GM12878 (cell line): ENCODE measurements around the gene TMEM272. TPM values are rescaled to one million over a fixed set of nuclear protein-coding genes. Genes with fewer than 3 reads are reported as not detected.

ENCODE experiments used
- ATAC-seq: fragments of 200-7000 bp; cut with Tn5 transposase; 3 replicates; pipeline ENCODE4 v1.9.1; 2020; ENCODE audit warnings: mild to moderate bottlenecking, moderate library complexity
- BruUV-seq: library from RNA; stranded (reverse); fragments of 400-500 nt; replicated peaks from 2 replicates; lab custom pipeline; 2021; lab: Mats Ljungman, UMichigan
- CTCF ChIA-PET: fragments of 300-600 bp; sonication (Branson Sonifier 250); formaldehyde crosslinking; extraction: SDS; loops from one replicate; lab custom pipeline; 2021; ENCODE audit warnings: inconsistent platforms; lab: Yijun Ruan, JAX
- POLR2A ChIA-PET: fragments of 350-600 bp; formaldehyde crosslinking; extraction: SDS; loops from one replicate; lab custom pipeline; 2021; ENCODE audit warnings: inconsistent platforms; lab: Charles Lee
- RAD21 ChIA-PET: fragments of 300-600 bp; sonication (Branson Sonifier 250); formaldehyde crosslinking; loops from one replicate; lab custom pipeline; 2023; ENCODE audit warnings: antibody characterized with exemption; ENCODE audit not compliant: unreplicated experiment; lab: Charles Lee
- SMC1A ChIA-PET: fragments of 300-600 bp; sonication (Branson Sonifier 250); formaldehyde crosslinking; loops from one replicate; lab custom pipeline; 2023; ENCODE audit not compliant: unreplicated experiment, uncharacterized antibody; lab: Charles Lee
- DNase-seq: peaks from one replicate; pipeline ENCODE4 v3.0.0-alpha.2; 2011; ENCODE audit warnings: low read depth, low spot score
- FAIRE-seq: peaks from 3 replicates; lab custom pipeline; 2011; peaks lifted over from hg19 to GRCh38; lab: Jason Lieb, UNC
- H2AFZ ChIP-seq: 2 replicates; pipeline ENCODE4 v1.6.0; 2011; ENCODE audit warnings: low read depth, low read length, control low read depth; ENCODE audit not compliant: control insufficient read depth
- H3K27ac ChIP-seq: 2 replicates; pipeline ENCODE4 v1.5.1; 2011; ENCODE audit warnings: control low read depth; ENCODE audit not compliant: control insufficient read depth, insufficient read depth
- H3K27me3 ChIP-seq, 2 experiments: replicated peaks in 1 of 2; 2 replicates each; pipeline versions ENCODE4 v1.6.0 to v1.6.1; 2011; ENCODE audit warnings: low read length in 1 of 2; ENCODE audit not compliant: control insufficient read depth in 2 of 2, insufficient read depth in 2 of 2
- H3K36me3 ChIP-seq, 2 experiments: 2 replicates each; pipeline ENCODE4 v1.5.1; 2011; ENCODE audit warnings: low read length in 1 of 2; ENCODE audit not compliant: control insufficient read depth in 2 of 2, insufficient read depth in 2 of 2
- H3K4me1 ChIP-seq: 2 replicates; pipeline ENCODE4 v1.6.1; 2011; ENCODE audit warnings: mild to moderate bottlenecking, low read length, moderate library complexity, mixed read lengths; ENCODE audit not compliant: control insufficient read depth, insufficient read depth
- H3K4me2 ChIP-seq: 2 replicates; pipeline ENCODE4 v1.6.0; 2011; ENCODE audit warnings: control low read depth; ENCODE audit not compliant: control insufficient read depth, insufficient read depth
- H3K4me3 ChIP-seq: fragments of 200-600 bp; sonication (generic); 2 replicates; pipeline ENCODE4 v1.5.1; 2016
- H3K79me2 ChIP-seq: 2 replicates; pipeline ENCODE4 v1.6.0; 2011; ENCODE audit warnings: low read length; ENCODE audit not compliant: control insufficient read depth, insufficient read depth
- H3K9ac ChIP-seq: 2 replicates; pipeline ENCODE4 v1.8.0; 2011; ENCODE audit warnings: low read length, control low read depth, mixed read lengths; ENCODE audit not compliant: control insufficient read depth, insufficient read depth
- H3K9me3 ChIP-seq: replicated peaks from 3 replicates; pipeline ENCODE4 v1.5.1; 2011; ENCODE audit warnings: mild to moderate bottlenecking, low read length; ENCODE audit not compliant: control insufficient read depth, insufficient read depth
- H4K20me1 ChIP-seq: 2 replicates; pipeline ENCODE4 v1.6.0; 2011; ENCODE audit not compliant: control insufficient read depth, insufficient read depth
- CREB1 ChIP-seq: IDR thresholded peaks from 2 replicates; pipeline ENCODE4 v1.6.1; 2012; ENCODE audit warnings: low read depth, mild to moderate bottlenecking, inconsistent platforms
- CTCF ChIP-seq, 3 experiments: IDR thresholded peaks in 2 of 3; conservative IDR thresholded peaks in 1 of 3; 2 replicates each; pipeline ENCODE4 v1.5.1; 2011; ENCODE audit warnings: low read depth in 3 of 3, low read length in 3 of 3, mild to moderate bottlenecking in 3 of 3, control low read depth in 2 of 3, moderate library complexity in 2 of 3, inconsistent platforms in 1 of 3, mixed read lengths in 1 of 3; ENCODE audit not compliant: control insufficient read depth in 2 of 3, insufficient read depth in 1 of 3; ENCODE audit errors: extremely low read depth in 1 of 3
- PKNOX1 ChIP-seq: fragments of 450-650 bp; IDR thresholded peaks from 2 replicates; pipeline ENCODE4 v1.6.1; 2016; ENCODE audit warnings: mild to moderate bottlenecking
- RAD51 ChIP-seq: fragments of 450-650 bp; IDR thresholded peaks from 2 replicates; pipeline ENCODE4 v1.6.1; 2016; ENCODE audit warnings: moderate library complexity, mild to moderate bottlenecking, inconsistent platforms
- SRF ChIP-seq, 2 experiments: IDR thresholded peaks; 2 replicates each; pipeline ENCODE4 v1.6.1; 2011; ENCODE audit warnings: low read depth in 2 of 2, low read length in 2 of 2, mild to moderate bottlenecking in 1 of 2, moderate library complexity in 1 of 2
- ZSCAN29 ChIP-seq: fragments of 450-650 bp; IDR thresholded peaks from 2 replicates; pipeline ENCODE4 v1.6.1; 2017; ENCODE audit warnings: mild to moderate bottlenecking, moderate library complexity
- WGBS: methylation state at CpG from one replicate; pipeline ENCODE4 v1.1.6; 2016; ENCODE audit warnings: low lambda C conversion rate; ENCODE audit not compliant: insufficient replicate concordance, insufficient coverage; ENCODE audit errors: missing lambda C conversion rate; 5-methylcytosine and 5-hydroxymethylcytosine counted together
- in situ Hi-C: fragments of 300-500 bp; cut with MboI; formaldehyde crosslinking; loops from 9 replicates; pipeline ENCODE4 v1.14.3; 2018; ENCODE audit warnings: mixed read lengths
- intact Hi-C: fragments of 100-400 bp; cut with micrococcal nuclease; formaldehyde crosslinking; loops from one replicate; pipeline ENCODE4 v1.14.2; 2022; ENCODE audit not compliant: unreplicated experiment
- polyA plus RNA-seq, 11 experiments: library from polyadenylated mRNA; depleted of rRNA in 4 of 11; unstranded in 6 of 11; stranded (reverse) in 5 of 11; fragments of >200 nt; fragmentation: Nextera tagmentation in 4 of 11; fragmentation: Illumina TruSeq in 1 of 11; extraction: Ambion mirVana in 4 of 11; extraction: Trizol in 1 of 11; gene quantifications; 1 replicate in 1 of 11; 2 replicates in 10 of 11; pipeline versions ENCODE4 v1.2.1 to v1.2.3, GENCODE V29; 2011 to 2016; ENCODE audit warnings: inconsistent platforms in 2 of 11, missing spikeins in 2 of 11, low read depth in 1 of 11
- total RNA-seq, 4 experiments: library from RNA; depleted of rRNA in 3 of 4; stranded (reverse); fragments of >200 nt in 3 of 4; fragmentation: Illumina TruSeq in 1 of 4; extraction: Trizol in 1 of 4; gene quantifications; 2 replicates each; pipeline versions ENCODE4 v1.2.1 to v1.2.3, GENCODE V29; 2013 to 2021

The TMEM272 gene
- total and polyA plus RNA-seq, 10 of the 15 experiments (the other 5 are each of a cell fraction or from before 2014, with no cell fraction given): 0.01 to 0.04 TPM; not detected in 8

- ATAC-seq: no peak; the same call in 2 of the 3 replicates
- H3K9me3 ChIP-seq: no peaks in the 10 kb centered on the region
- ChIA-PET POLR2A (no interaction called here), CTCF (interaction anchor here (0.6 kb wide), 1 partner anchor 16 kb away, joined by 3 read pairs; no protein-coding TSS in a partner anchor), SMC1A (interaction anchor here (0.6 kb wide), 1 partner anchor 606 kb away, joined by 3 read pairs; no protein-coding TSS in a partner anchor), RAD21 (interaction anchor here (0.9 kb wide), 1 partner anchor 261 kb away, joined by 3 read pairs; no protein-coding TSS in a partner anchor)
- no peak overlapping the region for H2AFZ ChIP-seq
- DNase-seq: no peak
- H3K9ac ChIP-seq: no peak overlapping the region
- no TSS peak for BruUV-seq
- H3K4me2 ChIP-seq: no peak overlapping the region
- no peaks in the 10 kb centered on the region for H3K79me2 ChIP-seq
- intact Hi-C loops: no loop called here
- no peaks in the 10 kb centered on the region for H3K4me1 ChIP-seq
- WGBS: 24% methylated on average over 3 of the region's 4 CpGs
- no peaks in the 10 kb centered on the region for H3K27me3 ChIP-seq
- in situ Hi-C loops: no loop called here
- no peaks in the 10 kb centered on the region for H3K36me3 ChIP-seq
- no peak for FAIRE-seq
- no peak overlapping the region for H3K27ac ChIP-seq
- no peaks in the 10 kb centered on the region for H4K20me1 ChIP-seq
- no peak for TF ChIP-seq SRF (IDR thresholded peaks at IDR 0.05; ENCODE audit: low read depth in 2 of 2, low read length in 2 of 2)
- no peak for TF ChIP-seq CTCF (IDR thresholded peaks at IDR 0.05 in 2 of 3, conservative IDR thresholded peaks at IDR 0.05 in 1 of 3; ENCODE audit: control insufficient read depth in 2 of 3, extremely low read depth in 1 of 3, insufficient read depth in 1 of 3, low read depth in 3 of 3, low read length in 3 of 3)
- no peak for TF ChIP-seq PKNOX1
- TF ChIP-seq RAD51: no peak
- TF ChIP-seq ZSCAN29: no peak
- no peak for TF ChIP-seq CREB1
- no peak overlapping the region for H3K4me3 ChIP-seq
Observed at GRCh38 chr13:51867062-51867461, 22.1 kb upstream of the TMEM272 start.
